NCI-H345 treated with DMSO at 0.1 percent for 48 hours (cell line): ENCODE data around the gene PPP2R5C.
"Not testable (repeated sequence)": the region's sequence is repeated elsewhere in the genome, so short reads cannot be mapped to it uniquely, and the experiment has no call there.

Source experiments
- DNase-seq: peaks from one replicate; lab custom pipeline; 2025; ENCODE audit not compliant: unreplicated experiment; lab: John Stamatoyannopoulos, UW

PPP2R5C gene

GRCh38 chr14:101780887-101781239, 19.4 kb downstream of the PPP2R5C start:
- no peak for DNase-seq

- DNase-seq, result no peak
Measured at GRCh38 chr14:101781240-101782061, 19.9 kb downstream of the PPP2R5C start.

GRCh38 chr14:101783260-101784016, 21.9 kb downstream of the PPP2R5C start:
- DNase-seq, result no peak

- DNase-seq, result no peak
Measured at GRCh38 chr14:101784631-101785030, 23.1 kb downstream of the PPP2R5C start.

GRCh38 chr14:101788016-101788635, 26.6 kb downstream of the PPP2R5C start:
- no peak for DNase-seq

GRCh38 chr14:101789222-101789621, 27.7 kb downstream of the PPP2R5C start:
- DNase-seq, result no peak

- DNase-seq, result no peak
Measured at GRCh38 chr14:101790232-101790631, 28.7 kb downstream of the PPP2R5C start.

GRCh38 chr14:101791919-101792572, 30.5 kb downstream of the PPP2R5C start:
- DNase-seq, result no peak

GRCh38 chr14:101796016-101796415, 34.5 kb downstream of the PPP2R5C start:
- DNase-seq, result no peak

- DNase-seq, result no peak
Measured at GRCh38 chr14:101796479-101796878, 35.0 kb downstream of the PPP2R5C start.

GRCh38 chr14:101797856-101798255, 36.3 kb downstream of the PPP2R5C start:
- DNase-seq, result no peak

GRCh38 chr14:101804373-101804772, 42.9 kb downstream of the PPP2R5C start:
- DNase-seq, result not testable (repeated sequence)

- DNase-seq, result not testable (repeated sequence)
Measured at GRCh38 chr14:101806252-101806651, 44.7 kb downstream of the PPP2R5C start.

GRCh38 chr14:101808020-101808641, 46.6 kb downstream of the PPP2R5C start:
- DNase-seq, result no peak

GRCh38 chr14:101808894-101809670, 47.6 kb downstream of the PPP2R5C start:
- no peak for DNase-seq

- peak; percentile 93 for DNase-seq
Measured at GRCh38 chr14:101809671-101810514, 48.4 kb downstream of the PPP2R5C start.

GRCh38 chr14:101810897-101811621, 49.5 kb downstream of the PPP2R5C start:
- no peak for DNase-seq

- no peak for DNase-seq
Measured at GRCh38 chr14:101812071-101812470, 50.6 kb downstream of the PPP2R5C start.
